Mesenchymal stem cell (in vitro differentiated cells and primary cell): Measurements from ENCODE around the gene ZFHX3.

ENCODE experiments used
- DNase-seq: peaks from one replicate; pipeline ENCODE4 v3.0.0-alpha.2; 2013
- H2AFZ ChIP-seq: one replicate; pipeline ENCODE4 v1.6.1; 2013; ENCODE audit warnings: low read depth, mild to moderate bottlenecking, control low read depth, inconsistent platforms, low read length, moderate library complexity
- H2AK5ac ChIP-seq: 2 replicates; pipeline ENCODE4 v1.6.1; 2013; ENCODE audit warnings: low read length, moderate library complexity, mild to moderate bottlenecking, inconsistent platforms; ENCODE audit not compliant: severe bottlenecking
- H2BK120ac ChIP-seq: one replicate; pipeline ENCODE4 v1.6.1; 2013; ENCODE audit warnings: low read depth, mild to moderate bottlenecking, inconsistent platforms, low read length, moderate library complexity
- H2BK12ac ChIP-seq, 2 experiments: one replicate each; pipeline ENCODE4 v1.6.1; 2013; ENCODE audit warnings: inconsistent platforms in 2 of 2, low read length in 2 of 2, mild to moderate bottlenecking in 2 of 2, moderate library complexity in 2 of 2, control low read depth in 1 of 2
- H2BK15ac ChIP-seq: one replicate; pipeline ENCODE4 v1.6.1; 2013; ENCODE audit warnings: mild to moderate bottlenecking, low read depth, inconsistent platforms; ENCODE audit not compliant: poor library complexity, severe bottlenecking
- H2BK5ac ChIP-seq: 2 replicates; pipeline ENCODE4 v1.6.1; 2013; ENCODE audit warnings: low read depth, mild to moderate bottlenecking, low read length, control low read depth, inconsistent platforms; ENCODE audit not compliant: poor library complexity, severe bottlenecking
- H3K14ac ChIP-seq, 2 experiments: one replicate each; pipeline ENCODE4 v1.6.1; 2013; ENCODE audit warnings: inconsistent platforms in 2 of 2, low read length in 2 of 2, control low read depth in 1 of 2, mild to moderate bottlenecking in 1 of 2, moderate library complexity in 1 of 2
- H3K18ac ChIP-seq, 2 experiments: one replicate each; pipeline ENCODE4 v1.6.1; 2013; ENCODE audit warnings: inconsistent platforms in 2 of 2, low read length in 2 of 2, control low read depth in 1 of 2, low read depth in 1 of 2, mild to moderate bottlenecking in 1 of 2
- H3K23ac ChIP-seq, 2 experiments: one replicate each; pipeline ENCODE4 v1.6.1; 2013; ENCODE audit warnings: inconsistent platforms in 2 of 2, low read length in 2 of 2, mild to moderate bottlenecking in 2 of 2, moderate library complexity in 2 of 2, control low read depth in 1 of 2
- H3K27ac ChIP-seq: 2 replicates; pipeline ENCODE4 v1.5.1; 2013; ENCODE audit warnings: mild to moderate bottlenecking, moderate library complexity, low read length, control low read depth, inconsistent platforms; ENCODE audit not compliant: poor library complexity, severe bottlenecking
- H3K27me3 ChIP-seq, 2 experiments: 2 replicates each; pipeline versions ENCODE4 v1.6.1 to v1.7.0; 2013; ENCODE audit warnings: low read length in 2 of 2, mild to moderate bottlenecking in 2 of 2, moderate library complexity in 2 of 2, control low read depth in 1 of 2, inconsistent platforms in 1 of 2; ENCODE audit not compliant: control insufficient read depth in 1 of 2, insufficient read depth in 1 of 2
- H3K36me3 ChIP-seq, 2 experiments: 2 replicates each; pipeline versions ENCODE4 v1.6.1 to v1.7.0; 2013; ENCODE audit warnings: low read length in 2 of 2, control low read depth in 1 of 2, inconsistent platforms in 1 of 2, low read depth in 1 of 2, mild to moderate bottlenecking in 1 of 2; ENCODE audit not compliant: insufficient read depth in 2 of 2, control insufficient read depth in 1 of 2
- H3K4ac ChIP-seq, 2 experiments: one replicate each; pipeline ENCODE4 v1.6.1; 2013; ENCODE audit warnings: inconsistent platforms in 2 of 2, low read length in 2 of 2, mild to moderate bottlenecking in 2 of 2, moderate library complexity in 2 of 2, control low read depth in 1 of 2, low read depth in 1 of 2
- H3K4me1 ChIP-seq: 2 replicates; pipeline ENCODE4 v1.6.1; 2013; ENCODE audit warnings: low read depth, low read length, control low read depth; ENCODE audit not compliant: control insufficient read depth, insufficient read depth
- H3K4me2 ChIP-seq: 2 replicates; pipeline ENCODE4 v1.6.1; 2013; ENCODE audit warnings: low read length, mild to moderate bottlenecking, inconsistent platforms; ENCODE audit not compliant: poor library complexity, severe bottlenecking
- H3K4me3 ChIP-seq, 2 experiments: 2 replicates each; pipeline versions ENCODE4 v1.5.1 to v1.7.0; 2013; ENCODE audit warnings: low read length in 2 of 2, mild to moderate bottlenecking in 2 of 2, control low read depth in 1 of 2, low read depth in 1 of 2; ENCODE audit not compliant: insufficient read depth in 1 of 2
- H3K79me1 ChIP-seq: replicated peaks from 2 replicates; pipeline ENCODE4 v1.6.1; 2013; ENCODE audit warnings: mild to moderate bottlenecking, control low read depth, low read length, inconsistent platforms; ENCODE audit not compliant: poor library complexity, severe bottlenecking
- H3K9ac ChIP-seq: 2 replicates; pipeline ENCODE4 v1.7.0; 2013; ENCODE audit warnings: mild to moderate bottlenecking, low read length, moderate library complexity
- H3K9me3 ChIP-seq: 2 replicates; pipeline ENCODE4 v1.7.0; 2013; ENCODE audit warnings: mild to moderate bottlenecking, low read length; ENCODE audit not compliant: control insufficient read depth
- H4K8ac ChIP-seq: one replicate; pipeline ENCODE4 v1.6.1; 2013; ENCODE audit warnings: inconsistent platforms, mild to moderate bottlenecking, low read length, moderate library complexity
- H4K91ac ChIP-seq: one replicate; pipeline ENCODE4 v1.6.1; 2013; ENCODE audit warnings: mild to moderate bottlenecking, low read length, inconsistent platforms
- WGBS: methylation state at CpG from one replicate; pipeline ENCODE4 v1.1.7; 2013; ENCODE audit warnings: mixed read lengths; 5-methylcytosine and 5-hydroxymethylcytosine counted together

ZFHX3 gene

GRCh38 chr16:72985148-72985941 lies 62.6 kb downstream of the ZFHX3 start:
- Histone ChIP-seq H2BK5ac (no peak overlapping the region), H2AK5ac (peak overlapping the region; percentile 22), H3K14ac (peak overlapping the region in 1 of 2 experiments; percentile 21), H3K23ac (no peak overlapping the region), H4K8ac (no peak overlapping the region), H3K36me3 (no peaks in the 10 kb centered on the region), H4K91ac (peak overlapping the region; percentile 77), H3K27ac (no peak overlapping the region), H3K79me1 (peaks cover 47% of the 10 kb centered on the region), H3K9me3 (no peaks in the 10 kb centered on the region), H3K18ac (peak overlapping the region in 1 of 2 experiments; percentile 50), H2BK120ac (peak overlapping the region; percentile 43), H2AFZ (no peak overlapping the region), H3K9ac (peak overlapping the region; percentile 71), H3K4me3 (peak overlapping the region in 1 of 2 experiments; percentile 60), H2BK15ac (no peak overlapping the region), H3K27me3 (no peaks in the 10 kb centered on the region), H2BK12ac (peak overlapping the region; percentile 31 to 77), H3K4me1 (peaks cover 10% of the 10 kb centered on the region), H3K4me2 (no peak overlapping the region), H3K4ac (no peak overlapping the region)
- peak; percentile 58 for DNase-seq
- WGBS = 75% methylated on average over 10 of the region's 11 CpGs

GRCh38 chr16:72983728-72984350 lies 64.1 kb downstream of the ZFHX3 start:
- Histone ChIP-seq H3K27ac (no peak overlapping the region), H3K4me2 (no peak overlapping the region), H2AFZ (no peak overlapping the region), H3K4me1 (peaks cover 2% of the 10 kb centered on the region), H3K79me1 (peaks cover 53% of the 10 kb centered on the region), H3K23ac (no peak overlapping the region), H3K4me3 (no peak overlapping the region), H3K4ac (no peak overlapping the region), H4K8ac (no peak overlapping the region), H3K9me3 (no peaks in the 10 kb centered on the region), H3K36me3 (no peaks in the 10 kb centered on the region), H3K18ac (no peak overlapping the region), H3K27me3 (no peaks in the 10 kb centered on the region), H3K9ac (no peak overlapping the region), H4K91ac (peak overlapping the region; percentile 55), H2BK120ac (no peak overlapping the region), H2AK5ac (no peak overlapping the region), H2BK5ac (no peak overlapping the region), H2BK15ac (no peak overlapping the region), H2BK12ac (no peak overlapping the region), H3K14ac (no peak overlapping the region)
- DNase-seq = no peak
- 96% methylated on average over 2 of the region's 2 CpGs for WGBS

- no peak for DNase-seq
- no peak overlapping the region for H3K18ac ChIP-seq
- H3K79me1 ChIP-seq = peaks cover 56% of the 10 kb centered on the region
- H3K9ac ChIP-seq = no peak overlapping the region
- no peak overlapping the region for H4K91ac ChIP-seq
- H2AFZ ChIP-seq = no peak overlapping the region
- H3K27ac ChIP-seq = no peak overlapping the region
- H4K8ac ChIP-seq = no peak overlapping the region
- no peak overlapping the region for H2BK5ac ChIP-seq
- no peak overlapping the region for H2AK5ac ChIP-seq
- no peak overlapping the region for H2BK120ac ChIP-seq
- H3K4ac ChIP-seq = no peak overlapping the region
- 92% methylated on average over 8 of the region's 9 CpGs for WGBS
- no peak overlapping the region for H2BK15ac ChIP-seq
- H3K14ac ChIP-seq = no peak overlapping the region
- no peaks in the 10 kb centered on the region for H3K36me3 ChIP-seq
- no peak overlapping the region for H3K23ac ChIP-seq
- no peaks in the 10 kb centered on the region for H3K27me3 ChIP-seq
- no peak overlapping the region for H3K4me2 ChIP-seq
- no peaks in the 10 kb centered on the region for H3K9me3 ChIP-seq
- H3K4me1 ChIP-seq = peaks cover 4% of the 10 kb centered on the region
- H2BK12ac ChIP-seq = no peak overlapping the region
- H3K4me3 ChIP-seq = no peak overlapping the region
Observed at GRCh38 chr16:72983241-72983640, 64.7 kb downstream of the ZFHX3 start.

- no peak for DNase-seq
- Histone ChIP-seq H3K36me3 (no peaks in the 10 kb centered on the region), H3K79me1 (peaks cover 43% of the 10 kb centered on the region), H3K4me1 (peaks cover 3% of the 10 kb centered on the region), H3K9ac (no peak overlapping the region), H2BK5ac (no peak overlapping the region), H4K91ac (no peak overlapping the region), H3K23ac (no peak overlapping the region), H2AFZ (no peak overlapping the region), H3K27ac (no peak overlapping the region), H3K27me3 (no peaks in the 10 kb centered on the region), H3K14ac (no peak overlapping the region), H3K4ac (no peak overlapping the region), H2BK12ac (no peak overlapping the region), H3K18ac (no peak overlapping the region), H3K4me3 (no peak overlapping the region), H3K9me3 (no peaks in the 10 kb centered on the region), H3K4me2 (no peak overlapping the region), H2BK120ac (no peak overlapping the region), H2AK5ac (no peak overlapping the region), H4K8ac (no peak overlapping the region), H2BK15ac (no peak overlapping the region)
- WGBS = 95% methylated on average over 6 of the region's 9 CpGs
Observed at GRCh38 chr16:72979974-72980373, 68.0 kb downstream of the ZFHX3 start.
